OCI-LY7 (cell line): ENCODE measurements around the gene PXN. TPM values are rescaled to one million over a fixed set of nuclear protein-coding genes. Genes with fewer than 3 reads are reported as not detected.

ENCODE experiments used
- BruUV-seq: library from RNA; stranded (reverse); fragments of 400-500 nt; replicated peaks from 2 replicates; lab custom pipeline; 2021; lab: Mats Ljungman, UMichigan
- CTCF ChIA-PET: fragments of 300-600 bp; sonication (Branson Sonifier 250); formaldehyde crosslinking; loops from one replicate; lab custom pipeline; 2022; ENCODE audit warnings: antibody characterized with exemption; ENCODE audit not compliant: unreplicated experiment; lab: Charles Lee
- POLR2A ChIA-PET: fragments of 300-600 bp; sonication (Branson Sonifier 250); formaldehyde crosslinking; loops from one replicate; lab custom pipeline; 2022; ENCODE audit warnings: antibody characterized with exemption; lab: Charles Lee
- DNase-seq: peaks from one replicate; pipeline ENCODE4 v3.0.0-alpha.2; 2015; ENCODE audit warnings: low spot score
- H2AFZ ChIP-seq: fragments of 200-600 bp; sonication (generic), shearing (Covaris generic); 2 replicates; pipeline ENCODE4 v1.6.1; 2014; ENCODE audit warnings: mild to moderate bottlenecking, antibody characterized with exemption, low read length, moderate library complexity
- H3K27ac ChIP-seq: fragments of 200-600 bp; sonication (generic); 2 replicates; pipeline ENCODE4 v1.5.1; 2014; ENCODE audit warnings: mixed run types, low read depth, mild to moderate bottlenecking, moderate library complexity, low read length, inconsistent platforms; ENCODE audit not compliant: poor library complexity, severe bottlenecking
- H3K36me3 ChIP-seq: fragments of 200-600 bp; sonication (generic); 2 replicates; pipeline ENCODE4 v1.6.1; 2014; ENCODE audit warnings: mild to moderate bottlenecking, antibody characterized with exemption, low read length, moderate library complexity, mixed read lengths; ENCODE audit not compliant: insufficient read depth
- H3K4me1 ChIP-seq: fragments of 200-600 bp; sonication (generic); 2 replicates; pipeline ENCODE4 v1.5.1; 2014; ENCODE audit warnings: mild to moderate bottlenecking, low read length; ENCODE audit not compliant: insufficient read depth, poor library complexity, severe bottlenecking
- H3K4me2 ChIP-seq: fragments of 200-600 bp; sonication (generic); 2 replicates; pipeline ENCODE4 v1.6.1; 2014; ENCODE audit warnings: mild to moderate bottlenecking, low read length
- H3K4me3 ChIP-seq: fragments of 200-600 bp; sonication (generic); 2 replicates; pipeline ENCODE4 v1.5.1; 2014; ENCODE audit warnings: mild to moderate bottlenecking, low read depth, low read length; ENCODE audit not compliant: poor library complexity, severe bottlenecking
- H3K79me2 ChIP-seq: fragments of 200-600 bp; sonication (generic); 2 replicates; pipeline ENCODE4 v1.6.1; 2016; ENCODE audit warnings: low read depth, mild to moderate bottlenecking, low read length, moderate library complexity, mixed read lengths; ENCODE audit not compliant: insufficient read depth
- H3K9me2 ChIP-seq: fragments of 200-600 bp; sonication (generic); 2 replicates; pipeline ENCODE4 v1.6.1; 2016; ENCODE audit warnings: mild to moderate bottlenecking, low read length, mixed read lengths; ENCODE audit not compliant: insufficient read depth
- H3K9me3 ChIP-seq: fragments of 200-600 bp; sonication (generic); 2 replicates; pipeline ENCODE4 v1.6.1; 2014; ENCODE audit warnings: mild to moderate bottlenecking, mixed run types, low read length, mixed read lengths
- H4K20me1 ChIP-seq: fragments of 200-600 bp; sonication (generic); 2 replicates; pipeline ENCODE4 v1.6.1; 2014; ENCODE audit warnings: mild to moderate bottlenecking, antibody characterized with exemption, low read length, moderate library complexity, mixed read lengths; ENCODE audit not compliant: insufficient read depth
- EZH2phosphoT487 ChIP-seq: fragments of 200-600 bp; sonication (generic); IDR thresholded peaks from 2 replicates; pipeline ENCODE4 v1.6.1; 2018; ENCODE audit warnings: low read depth, borderline replicate concordance, mild to moderate bottlenecking, mixed run types, antibody characterized with exemption, low read length, moderate library complexity, mixed read lengths
- intact Hi-C: fragments of 100-400 bp; cut with micrococcal nuclease; formaldehyde crosslinking; loops from one replicate; pipeline ENCODE4 v1.10.0; 2022; ENCODE audit not compliant: unreplicated experiment
- total RNA-seq, 2 experiments: library from RNA; depleted of rRNA in 1 of 2; stranded (reverse); fragments of >200 nt in 1 of 2; shearing (Covaris generic) in 1 of 2; gene quantifications; 2 replicates each; pipeline ENCODE4 v1.2.3, GENCODE V29; 2014 to 2022
- TF ChIP-seq, protein P1 (sequence below): fragments of 200-600 bp; sonication (generic); conservative IDR thresholded peaks from 2 replicates; pipeline ENCODE4 v1.5.1; 2014; ENCODE audit warnings: mild to moderate bottlenecking, antibody characterized with exemption, low read length, moderate library complexity, mixed read lengths

The PXN gene
- total RNA-seq, 2 experiments from 2014 or later, result 8.6 to 22.9 TPM

DNA sequence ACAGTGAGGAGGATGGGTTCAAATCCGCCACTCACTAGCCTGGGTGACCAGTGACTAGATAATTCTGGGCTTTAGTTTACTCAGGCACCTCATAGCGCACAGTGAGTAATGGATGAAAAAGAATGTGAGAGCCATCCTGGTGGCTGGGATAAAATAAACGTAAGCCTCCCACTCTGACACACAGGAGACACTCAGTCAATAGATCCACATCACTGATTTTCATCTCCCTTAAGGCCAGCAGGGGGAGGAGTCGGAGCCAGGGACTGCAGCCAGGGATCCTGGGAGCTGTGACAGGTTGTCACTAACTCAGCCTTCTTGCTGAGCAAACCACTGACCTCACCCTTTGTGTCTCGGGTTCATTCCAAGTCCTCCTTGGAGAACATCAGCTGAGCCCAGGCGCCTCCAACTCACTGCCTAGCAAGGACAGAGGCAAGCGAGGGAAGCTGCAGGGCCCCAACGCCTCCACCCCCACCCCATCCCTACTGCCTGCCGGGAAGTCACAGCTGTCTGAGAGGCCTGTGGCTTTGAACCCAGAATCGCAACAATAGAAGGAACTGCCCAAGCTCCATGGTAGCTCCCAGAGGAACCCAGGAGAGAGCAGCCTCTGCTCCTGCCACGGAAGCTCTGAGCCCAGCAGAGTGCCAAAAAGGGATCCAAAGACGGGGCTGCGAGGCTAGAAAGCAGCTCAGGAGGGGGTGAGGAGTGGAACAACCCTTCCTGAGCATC is 30.7 kb downstream of the PXN start:
- no peak for TF ChIP-seq EZH2phosphoT487
- TF ChIP-seq, protein P1, sequence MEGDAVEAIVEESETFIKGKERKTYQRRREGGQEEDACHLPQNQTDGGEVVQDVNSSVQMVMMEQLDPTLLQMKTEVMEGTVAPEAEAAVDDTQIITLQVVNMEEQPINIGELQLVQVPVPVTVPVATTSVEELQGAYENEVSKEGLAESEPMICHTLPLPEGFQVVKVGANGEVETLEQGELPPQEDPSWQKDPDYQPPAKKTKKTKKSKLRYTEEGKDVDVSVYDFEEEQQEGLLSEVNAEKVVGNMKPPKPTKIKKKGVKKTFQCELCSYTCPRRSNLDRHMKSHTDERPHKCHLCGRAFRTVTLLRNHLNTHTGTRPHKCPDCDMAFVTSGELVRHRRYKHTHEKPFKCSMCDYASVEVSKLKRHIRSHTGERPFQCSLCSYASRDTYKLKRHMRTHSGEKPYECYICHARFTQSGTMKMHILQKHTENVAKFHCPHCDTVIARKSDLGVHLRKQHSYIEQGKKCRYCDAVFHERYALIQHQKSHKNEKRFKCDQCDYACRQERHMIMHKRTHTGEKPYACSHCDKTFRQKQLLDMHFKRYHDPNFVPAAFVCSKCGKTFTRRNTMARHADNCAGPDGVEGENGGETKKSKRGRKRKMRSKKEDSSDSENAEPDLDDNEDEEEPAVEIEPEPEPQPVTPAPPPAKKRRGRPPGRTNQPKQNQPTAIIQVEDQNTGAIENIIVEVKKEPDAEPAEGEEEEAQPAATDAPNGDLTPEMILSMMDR, result peak; percentile 48
- Histone ChIP-seq H3K79me2 (no peaks in the 10 kb centered on the region), H3K4me1 (peaks cover 27% of the 10 kb centered on the region), H3K27ac (no peak overlapping the region), H2AFZ (no peak overlapping the region), H4K20me1 (no peaks in the 10 kb centered on the region), H3K36me3 (no peaks in the 10 kb centered on the region), H3K9me2 (no peaks in the 10 kb centered on the region), H3K4me2 (no peak overlapping the region), H3K9me3 (no peaks in the 10 kb centered on the region), H3K4me3 (no peak overlapping the region)
- BruUV-seq, result no TSS peak
- peak; percentile 19 for DNase-seq
- intact Hi-C loops, result no loop called here
- ChIA-PET CTCF (no interaction called here), POLR2A (interaction anchor here (1.5 to 1.8 kb wide), 2 partner anchors 14 to 34 kb away, joined by 3 to 5 read pairs; partner anchors contain the start of gene RPLP0)

DNA sequence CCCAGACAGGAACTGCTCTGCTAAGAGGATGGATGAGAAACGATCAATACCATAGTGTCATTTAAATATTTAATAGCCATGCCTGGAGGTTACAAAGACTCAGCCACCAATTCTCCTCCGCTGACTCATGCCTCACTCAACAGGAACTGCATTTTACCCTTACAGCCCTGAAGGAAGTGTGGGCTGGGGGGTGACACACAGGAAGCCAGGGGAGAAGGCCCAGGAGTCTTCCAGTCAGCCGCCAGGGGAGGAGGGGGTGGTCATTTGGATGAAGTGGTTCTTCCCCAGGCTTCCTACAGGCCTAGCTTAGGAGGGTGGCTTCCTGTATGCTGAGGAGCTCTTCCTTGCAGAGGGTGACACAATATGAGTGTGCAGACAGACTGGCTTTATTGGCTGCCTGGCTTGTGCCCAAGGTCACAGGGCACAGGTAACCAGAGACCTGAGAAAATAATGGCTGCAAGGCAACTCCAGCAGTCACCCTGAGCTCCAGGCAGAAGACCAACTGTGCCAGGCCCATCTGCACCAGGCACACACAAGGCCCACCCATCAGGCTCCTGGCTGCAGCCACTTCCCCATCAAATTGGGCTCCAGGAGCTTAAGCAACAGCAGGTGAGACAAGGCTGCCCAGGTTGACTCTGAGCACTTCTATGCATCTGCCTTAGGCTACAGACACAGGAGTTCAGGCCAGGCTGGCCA is 34.1 kb downstream of the PXN start:
- ChIA-PET CTCF (interaction anchor here (0.7 to 1.0 kb wide), 4 partner anchors 9 to 260 kb away, joined by 3 to 5 read pairs (median 4); partner anchors contain the start of gene PXN), POLR2A (interaction anchor here (0.6 to 1.4 kb wide), 6 partner anchors 18 to 62 kb away, joined by 3 to 10 read pairs (median 4); partner anchors contain the start of genes RNU4-1, RNU4-2 and RPLP0)
- Histone ChIP-seq H3K79me2 (no peaks in the 10 kb centered on the region), H2AFZ (no peak overlapping the region), H3K4me3 (no peak overlapping the region), H3K36me3 (no peaks in the 10 kb centered on the region), H3K4me1 (peaks cover 52% of the 10 kb centered on the region), H3K9me3 (no peaks in the 10 kb centered on the region), H3K27ac (peak overlapping the region; percentile 20), H3K9me2 (no peaks in the 10 kb centered on the region), H4K20me1 (no peaks in the 10 kb centered on the region), H3K4me2 (peak overlapping the region; percentile 25)
- no TSS peak for BruUV-seq
- no peak for TF ChIP-seq EZH2phosphoT487
- TF ChIP-seq, protein P1, result no peak
- DNase-seq, result peak; percentile 30
- intact Hi-C loops, result no loop called here
